ENCODE results near the gene EGFLAM. TPM values are rescaled to one million over a fixed set of nuclear protein-coding genes. Genes with fewer than 3 reads are reported as not detected.

The EGFLAM gene
- total and polyA plus RNA-seq, 8 donors: 0.82 to 15.7 (median 9.8) TPM

DNA sequence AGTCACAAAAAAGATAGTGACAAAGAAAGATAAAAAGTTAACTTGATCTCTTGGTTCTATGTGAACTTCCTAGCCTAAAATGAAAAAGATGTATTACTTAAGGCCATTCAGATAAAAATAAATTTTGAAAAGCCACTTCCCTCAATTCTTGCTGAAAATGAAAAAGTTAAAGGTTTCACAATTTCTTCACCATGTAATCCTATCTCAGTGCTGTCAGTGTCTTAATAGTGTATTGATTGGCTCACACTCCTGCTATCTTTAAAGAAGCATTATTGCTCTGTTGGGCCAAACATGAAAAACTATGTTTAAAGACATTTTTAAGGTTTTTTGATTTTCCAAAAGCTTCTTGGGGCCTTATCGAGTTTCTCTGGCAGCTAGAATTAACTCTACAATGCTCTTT, 18.1 kb upstream of the EGFLAM start:
- no peak for TF ChIP-seq CTCF (IDR thresholded peaks at IDR 0.05)
- no peak for DNase-seq
- Histone ChIP-seq H3K4me3 (no peak overlapping the region), H3K27ac (no peak overlapping the region), H3K4me1 (no peaks in the 10 kb centered on the region), H3K27me3 (peaks cover 0 to 7% of the 10 kb centered on the region in 2 donors), H3K36me3 (no peaks in the 10 kb centered on the region), H3K9me3 (peaks cover 0 to under 1% of the 10 kb centered on the region in 2 donors)
- intact Hi-C loops (cut with DNase I): no loop called here
- ATAC-seq: no peak

GRCh38 chr5:38241655-38242054, 16.7 kb upstream of the EGFLAM start:
- H3K9me3 ChIP-seq: no peaks in the 10 kb centered on the region
- no peak overlapping the region for H3K4me3 ChIP-seq
- intact Hi-C loops (cut with DNase I): no loop called here
- peaks cover 0 to 7% of the 10 kb centered on the region in 2 donors for H3K27me3 ChIP-seq
- no peak overlapping the region for H3K27ac ChIP-seq
- no peak for DNase-seq
- no peaks in the 10 kb centered on the region for H3K36me3 ChIP-seq
- no peak for ATAC-seq
- TF ChIP-seq CTCF (IDR thresholded peaks at IDR 0.05): no peak
- no peaks in the 10 kb centered on the region for H3K4me1 ChIP-seq

GRCh38 chr5:38245307-38245706, 13.1 kb upstream of the EGFLAM start:
- H3K27ac ChIP-seq: no peak overlapping the region
- H3K36me3 ChIP-seq: no peaks in the 10 kb centered on the region
- DNase-seq: no peak
- no peak overlapping the region for H3K4me3 ChIP-seq
- no peak for ATAC-seq
- TF ChIP-seq CTCF (IDR thresholded peaks at IDR 0.05): no peak
- intact Hi-C loops (cut with DNase I): no loop called here
- no peaks in the 10 kb centered on the region for H3K9me3 ChIP-seq
- peaks cover 0 to 12% of the 10 kb centered on the region in 2 donors for H3K27me3 ChIP-seq
- no peaks in the 10 kb centered on the region for H3K4me1 ChIP-seq

DNA sequence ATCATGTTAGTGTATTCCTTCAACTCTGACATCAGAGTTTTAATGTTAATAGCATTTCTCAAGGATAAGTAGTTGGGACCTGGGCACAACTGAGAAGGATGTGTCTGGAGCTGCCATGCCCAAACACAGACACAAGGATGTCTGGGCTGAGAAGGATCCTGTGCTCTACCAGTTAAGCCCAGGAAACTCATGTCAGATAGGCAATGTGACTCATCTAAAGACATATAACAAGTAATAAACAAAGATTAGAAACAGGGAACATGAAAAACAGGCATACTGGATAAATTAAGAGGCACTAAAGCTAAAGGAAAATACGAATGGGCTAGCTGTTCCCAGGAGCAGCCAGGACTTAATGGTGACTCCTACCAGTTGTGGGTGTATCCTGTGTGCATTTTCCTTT, 9.1 kb upstream of the EGFLAM start:
- no peak for DNase-seq
- Histone ChIP-seq H3K36me3 (no peaks in the 10 kb centered on the region), H3K27ac (no peak overlapping the region), H3K27me3 (peaks cover 0 to 21% of the 10 kb centered on the region in 2 donors), H3K4me3 (no peak overlapping the region), H3K4me1 (no peaks in the 10 kb centered on the region), H3K9me3 (no peaks in the 10 kb centered on the region)
- TF ChIP-seq CTCF (IDR thresholded peaks at IDR 0.05): no peak
- intact Hi-C loops (cut with DNase I): no loop called here
- ATAC-seq: no peak

GRCh38 chr5:38249812-38250211, 8.5 kb upstream of the EGFLAM start:
- H3K4me1 ChIP-seq: no peaks in the 10 kb centered on the region
- intact Hi-C loops (cut with DNase I): no loop called here
- TF ChIP-seq CTCF (IDR thresholded peaks at IDR 0.05): no peak
- ATAC-seq (no peak), DNase-seq (no peak)
- H3K4me3 ChIP-seq: no peak overlapping the region
- H3K27me3 ChIP-seq: peaks cover 0 to 26% of the 10 kb centered on the region in 2 donors
- no peak overlapping the region for H3K27ac ChIP-seq
- H3K9me3 ChIP-seq: no peaks in the 10 kb centered on the region
- no peaks in the 10 kb centered on the region for H3K36me3 ChIP-seq

All from left lung (tissue), 10 donors.